ENCODE results near the gene ELANE.
"Not testable (repeated sequence)": the region's sequence is repeated elsewhere in the genome, so short reads cannot be mapped to it uniquely, and the experiment has no call there.

ELANE gene

DNA sequence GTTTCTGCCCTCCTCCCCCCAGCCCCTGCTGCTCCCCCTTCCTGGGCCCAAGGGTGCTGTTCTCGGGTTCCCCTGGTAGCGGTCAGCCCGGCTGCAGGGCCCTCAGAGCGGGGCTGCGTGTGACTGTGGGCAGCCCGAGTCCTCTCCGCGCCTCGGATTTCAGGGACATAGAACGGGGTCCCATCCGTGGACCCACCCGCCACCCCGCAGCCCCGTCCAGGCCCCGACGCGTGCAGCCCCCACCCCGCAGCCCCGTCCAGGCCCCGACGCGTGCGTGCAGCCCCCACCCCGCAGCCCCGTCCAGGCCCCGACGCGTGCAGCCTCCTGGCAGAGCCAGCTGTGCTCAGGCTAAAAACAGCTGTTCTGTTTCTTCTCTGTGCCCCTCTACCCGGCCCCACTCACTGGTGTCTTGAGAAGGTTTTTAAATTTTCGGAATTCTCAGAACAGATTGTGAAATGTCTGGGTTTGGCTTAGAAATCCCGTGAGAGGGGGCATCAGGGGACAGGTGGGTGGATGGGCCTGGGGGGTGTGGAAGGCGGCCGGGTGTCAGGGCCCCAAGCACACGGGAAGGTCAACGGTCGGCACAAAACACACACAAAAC lies 16.8 kb upstream of the ELANE start:
- no peak for TF ChIP-seq EZH2 (IDR thresholded peaks at IDR 0.05; ENCODE audit: borderline replicate concordance, low read depth, low read length, severe bottlenecking)
- TF ChIP-seq, protein P1, sequence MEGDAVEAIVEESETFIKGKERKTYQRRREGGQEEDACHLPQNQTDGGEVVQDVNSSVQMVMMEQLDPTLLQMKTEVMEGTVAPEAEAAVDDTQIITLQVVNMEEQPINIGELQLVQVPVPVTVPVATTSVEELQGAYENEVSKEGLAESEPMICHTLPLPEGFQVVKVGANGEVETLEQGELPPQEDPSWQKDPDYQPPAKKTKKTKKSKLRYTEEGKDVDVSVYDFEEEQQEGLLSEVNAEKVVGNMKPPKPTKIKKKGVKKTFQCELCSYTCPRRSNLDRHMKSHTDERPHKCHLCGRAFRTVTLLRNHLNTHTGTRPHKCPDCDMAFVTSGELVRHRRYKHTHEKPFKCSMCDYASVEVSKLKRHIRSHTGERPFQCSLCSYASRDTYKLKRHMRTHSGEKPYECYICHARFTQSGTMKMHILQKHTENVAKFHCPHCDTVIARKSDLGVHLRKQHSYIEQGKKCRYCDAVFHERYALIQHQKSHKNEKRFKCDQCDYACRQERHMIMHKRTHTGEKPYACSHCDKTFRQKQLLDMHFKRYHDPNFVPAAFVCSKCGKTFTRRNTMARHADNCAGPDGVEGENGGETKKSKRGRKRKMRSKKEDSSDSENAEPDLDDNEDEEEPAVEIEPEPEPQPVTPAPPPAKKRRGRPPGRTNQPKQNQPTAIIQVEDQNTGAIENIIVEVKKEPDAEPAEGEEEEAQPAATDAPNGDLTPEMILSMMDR (IDR thresholded peaks at IDR 0.05; ENCODE audit: borderline replicate concordance, extremely low read depth, low read length, poor library complexity, severe bottlenecking): no peak
- H3K4me3 ChIP-seq (ENCODE audit: low read depth in 1 of 2, low read length in 2 of 2): no peak overlapping the region
- no peak for ATAC-seq (ENCODE audit: insufficient read depth, low read depth)
- H3K27me3 ChIP-seq (ENCODE audit: insufficient read depth, low read length, poor library complexity): no peaks in the 10 kb centered on the region
- no peak overlapping the region for H3K27ac ChIP-seq (ENCODE audit: low read length)
- no peaks in the 10 kb centered on the region for H3K4me1 ChIP-seq (ENCODE audit: insufficient read depth, low read length)
- no peak overlapping the region for H2AFZ ChIP-seq (ENCODE audit: low read depth, low read length)
- no peak for DNase-seq
- no peaks in the 10 kb centered on the region for H3K79me2 ChIP-seq (ENCODE audit: insufficient read depth, low read length)
- H3K36me3 ChIP-seq (ENCODE audit: insufficient read depth, low read length): no peaks in the 10 kb centered on the region
- no peak overlapping the region for H3K4me2 ChIP-seq (ENCODE audit: insufficient read depth, low read length)
- H3K9me3 ChIP-seq (ENCODE audit: insufficient read depth, low read length, severe bottlenecking): no peaks in the 10 kb centered on the region
- no peaks in the 10 kb centered on the region for H4K20me1 ChIP-seq (ENCODE audit: insufficient read depth, low read length)
- no peak overlapping the region for H3K9ac ChIP-seq (ENCODE audit: low read depth, low read length)

DNA sequence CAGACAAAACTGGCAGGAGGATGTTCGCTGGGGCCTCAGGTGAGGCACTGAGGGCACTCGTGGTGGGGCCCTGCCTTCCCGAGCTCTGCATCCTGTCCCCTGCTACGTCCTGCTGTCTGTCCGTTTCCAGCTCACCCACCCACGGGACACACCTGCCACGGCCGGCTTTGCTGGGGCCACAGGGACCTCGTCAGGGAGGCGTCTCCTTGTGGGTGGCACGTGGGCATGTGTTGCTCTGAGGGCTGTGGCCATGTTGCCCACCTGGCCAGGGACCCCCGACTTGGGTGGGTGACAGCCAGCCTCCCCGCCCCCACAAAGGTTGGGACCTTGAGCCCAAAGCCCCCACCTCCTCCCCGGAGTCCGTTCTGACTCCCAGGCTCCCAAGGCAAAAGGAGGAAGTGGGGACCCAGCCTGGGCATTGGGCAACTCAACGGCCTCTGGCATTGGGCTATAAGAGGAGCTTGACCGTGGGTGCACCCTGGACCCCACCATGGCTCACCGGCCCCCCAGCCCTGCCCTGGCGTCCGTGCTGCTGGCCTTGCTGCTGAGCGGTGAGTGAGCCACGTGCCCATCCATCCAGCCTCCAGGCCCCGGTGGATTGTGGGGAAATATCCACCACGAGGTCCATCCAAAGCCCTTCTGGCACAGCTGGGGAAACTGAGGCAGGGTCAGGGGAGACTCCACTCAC lies 11.4 kb upstream of the ELANE start, which contains the start of gene PRTN3:
Gene PRTN3 (plus strand): TSS at position 481 of the 688 bp plus-strand sequence. CDS start 10 bp downstream, at position 491.
- H2AFZ ChIP-seq (ENCODE audit: low read depth, low read length): no peak within 1 kb of the TSS
- H4K20me1 ChIP-seq (ENCODE audit: insufficient read depth, low read length): no peaks in the 10 kb centered on the region
- H3K79me2 ChIP-seq (ENCODE audit: insufficient read depth, low read length): no peaks in the 10 kb centered on the region
- no peak for DNase-seq
- no peak within 1 kb of the TSS for H3K4me3 ChIP-seq (ENCODE audit: low read depth in 1 of 2, low read length in 2 of 2)
- H3K4me1 ChIP-seq (ENCODE audit: insufficient read depth, low read length): no peaks in the 10 kb centered on the region
- H3K4me2 ChIP-seq (ENCODE audit: insufficient read depth, low read length): no peak within 1 kb of the TSS
- no peaks in the 10 kb centered on the region for H3K27me3 ChIP-seq (ENCODE audit: insufficient read depth, low read length, poor library complexity)
- no peak within 1 kb of the TSS for H3K9ac ChIP-seq (ENCODE audit: low read depth, low read length)
- TF ChIP-seq EZH2 (IDR thresholded peaks at IDR 0.05; ENCODE audit: borderline replicate concordance, low read depth, low read length, severe bottlenecking): no peak
- TF ChIP-seq, protein P1 (IDR thresholded peaks at IDR 0.05; ENCODE audit: borderline replicate concordance, extremely low read depth, low read length, poor library complexity, severe bottlenecking): no peak
- ATAC-seq (ENCODE audit: insufficient read depth, low read depth): no peak
- no peak within 1 kb of the TSS for H3K27ac ChIP-seq (ENCODE audit: low read length)
- H3K9me3 ChIP-seq (ENCODE audit: insufficient read depth, low read length, severe bottlenecking): no peaks in the 10 kb centered on the region
- no peaks in the 10 kb centered on the region for H3K36me3 ChIP-seq (ENCODE audit: insufficient read depth, low read length)

DNA sequence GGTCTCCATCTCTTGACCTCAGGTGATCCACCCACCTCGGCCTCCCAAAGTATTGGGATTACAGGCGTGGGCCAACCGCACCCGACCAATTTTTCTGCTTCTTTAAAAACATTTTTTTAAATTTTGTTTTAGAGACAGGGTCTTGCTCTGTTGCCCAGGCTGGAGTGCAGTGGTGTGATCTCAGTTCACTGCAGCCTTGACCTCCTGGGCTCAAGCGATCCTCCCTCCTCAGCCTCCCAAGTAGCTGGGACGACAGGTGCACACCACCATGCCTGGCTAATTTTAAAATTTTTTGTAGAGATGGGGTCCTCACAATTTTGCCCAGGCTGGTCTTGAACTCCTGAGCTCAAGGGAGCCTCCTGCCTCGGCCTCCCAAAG lies 9.3 kb upstream of the ELANE start:
- not testable (repeated sequence) for H3K9me3 ChIP-seq (ENCODE audit: insufficient read depth, low read length, severe bottlenecking); H3K27ac ChIP-seq (ENCODE audit: low read length); H3K4me1 ChIP-seq (ENCODE audit: insufficient read depth, low read length); H3K4me2 ChIP-seq (ENCODE audit: insufficient read depth, low read length); H2AFZ ChIP-seq (ENCODE audit: low read depth, low read length); H3K36me3 ChIP-seq (ENCODE audit: insufficient read depth, low read length); H3K9ac ChIP-seq (ENCODE audit: low read depth, low read length); H4K20me1 ChIP-seq (ENCODE audit: insufficient read depth, low read length); ATAC-seq (ENCODE audit: insufficient read depth, low read depth); DNase-seq; H3K27me3 ChIP-seq (ENCODE audit: insufficient read depth, low read length, poor library complexity); H3K79me2 ChIP-seq (ENCODE audit: insufficient read depth, low read length); H3K4me3 ChIP-seq (ENCODE audit: low read depth in 1 of 2, low read length in 2 of 2)

DNA sequence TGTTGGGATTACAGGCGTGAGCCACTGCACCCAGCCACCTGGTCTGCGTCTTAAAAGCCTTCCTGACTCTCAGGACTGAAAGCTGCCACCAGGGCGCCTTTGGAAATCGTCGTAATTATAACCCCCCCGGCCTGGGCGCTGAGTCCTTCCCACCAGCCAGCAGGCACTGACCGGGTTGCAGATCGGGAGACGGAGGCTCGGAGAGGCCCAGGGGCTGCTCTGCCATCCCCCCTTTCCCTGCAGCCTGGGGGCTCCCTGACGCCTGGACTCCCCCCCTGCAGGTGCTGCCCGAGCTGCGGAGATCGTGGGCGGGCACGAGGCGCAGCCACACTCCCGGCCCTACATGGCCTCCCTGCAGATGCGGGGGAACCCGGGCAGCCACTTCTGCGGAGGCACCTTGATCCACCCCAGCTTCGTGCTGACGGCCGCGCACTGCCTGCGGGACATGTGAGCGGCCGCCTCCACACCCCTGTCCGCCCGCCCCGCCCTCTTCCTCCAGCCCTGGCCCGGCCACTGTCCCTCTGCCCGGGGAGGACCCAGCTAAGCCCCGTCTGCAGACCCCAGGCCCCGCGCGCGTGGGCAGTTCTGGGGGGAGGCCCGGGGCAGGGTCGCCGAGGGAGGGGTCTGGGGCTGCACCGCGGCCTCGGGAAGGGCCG lies 8.8 kb upstream of the ELANE start:
- Histone ChIP-seq H3K9me3 (ENCODE audit: insufficient read depth, low read length, severe bottlenecking) (no peaks in the 10 kb centered on the region), H4K20me1 (ENCODE audit: insufficient read depth, low read length) (no peaks in the 10 kb centered on the region), H3K9ac (ENCODE audit: low read depth, low read length) (no peak overlapping the region), H3K79me2 (ENCODE audit: insufficient read depth, low read length) (no peaks in the 10 kb centered on the region), H3K4me1 (ENCODE audit: insufficient read depth, low read length) (no peaks in the 10 kb centered on the region), H3K4me3 (ENCODE audit: low read depth in 1 of 2, low read length in 2 of 2) (no peak overlapping the region), H3K27me3 (ENCODE audit: insufficient read depth, low read length, poor library complexity) (no peaks in the 10 kb centered on the region), H3K27ac (ENCODE audit: low read length) (no peak overlapping the region), H3K4me2 (ENCODE audit: insufficient read depth, low read length) (no peak overlapping the region), H2AFZ (ENCODE audit: low read depth, low read length) (no peak overlapping the region), H3K36me3 (ENCODE audit: insufficient read depth, low read length) (no peaks in the 10 kb centered on the region)
- TF ChIP-seq, protein P1 (IDR thresholded peaks at IDR 0.05; ENCODE audit: borderline replicate concordance, extremely low read depth, low read length, poor library complexity, severe bottlenecking): no peak
- TF ChIP-seq EZH2 (IDR thresholded peaks at IDR 0.05; ENCODE audit: borderline replicate concordance, low read depth, low read length, severe bottlenecking): no peak
- ATAC-seq (ENCODE audit: insufficient read depth, low read depth): no peak
- DNase-seq: no peak
